Activated effector memory CD4-positive, alpha-beta T cell treated with Interleukin-2 at 50 U/mL for 16 hours (primary cell): ENCODE data around the gene PRDM4.
"Not testable (repeated sequence)": the region's sequence is repeated elsewhere in the genome, so short reads cannot be mapped to it uniquely, and the experiment has no call there.

Source experiments
- DNase-seq: peaks from one replicate; pipeline ENCODE4 v3.0.0-alpha.2; 2020

Gene PRDM4

DNA sequence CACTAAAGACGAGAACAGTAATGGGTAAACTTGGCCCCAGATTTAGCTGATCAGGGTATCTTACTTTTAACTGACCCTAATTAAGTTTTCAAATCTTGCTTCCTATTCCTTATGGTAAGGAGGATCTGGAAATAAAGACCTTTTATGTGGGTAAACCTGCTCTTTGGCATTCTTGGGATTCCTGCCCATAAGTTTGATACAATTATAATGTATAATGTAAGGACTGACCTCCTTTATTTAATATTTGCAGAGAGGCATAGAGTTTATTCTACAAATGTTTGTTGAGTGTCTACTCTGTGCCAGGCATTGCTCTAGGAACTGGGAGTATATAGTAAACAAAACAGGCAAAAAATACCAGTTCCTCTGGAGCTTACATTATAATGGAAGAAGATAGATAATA is 4.4 kb upstream of the PRDM4 start:
- DNase-seq: no peak

DNA sequence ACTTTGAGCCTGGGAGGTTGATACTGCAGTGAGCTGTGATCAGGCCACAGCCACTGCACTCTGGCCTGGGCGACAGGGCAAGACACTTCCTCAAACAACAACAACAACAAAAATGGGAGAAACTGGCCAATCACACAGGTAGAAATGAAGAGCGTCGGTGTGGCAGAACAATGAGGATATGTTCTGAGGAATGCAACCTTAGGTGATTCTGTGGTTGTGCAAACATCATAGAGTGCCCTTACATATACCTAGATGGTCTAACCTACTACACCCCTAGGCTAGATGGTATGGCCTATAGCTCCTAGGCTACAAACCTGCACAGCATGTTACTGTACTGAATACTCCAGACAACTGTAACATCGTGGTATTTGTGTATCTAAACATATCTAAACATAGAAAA is 3.7 kb upstream of the PRDM4 start:
- DNase-seq: no peak

DNA sequence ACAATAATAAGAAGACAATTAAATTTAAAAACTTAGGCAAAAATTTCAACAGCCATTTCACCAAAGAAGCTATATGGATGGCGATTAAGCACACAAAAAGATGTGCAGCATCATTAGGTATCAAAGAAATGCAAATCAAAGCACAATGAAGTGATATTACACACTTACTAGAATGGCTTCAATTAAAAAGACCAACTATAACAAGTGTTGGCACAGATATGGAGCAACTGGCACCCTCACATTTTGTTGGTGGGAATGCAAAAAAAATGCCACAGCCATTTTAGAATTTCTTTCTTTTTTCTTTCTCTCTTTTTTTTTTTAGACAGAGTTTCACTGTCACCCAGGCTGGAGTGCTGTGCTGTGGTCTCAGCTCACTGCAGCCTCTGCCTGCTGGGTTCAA is 1.9 kb upstream of the PRDM4 start:
- no peak for DNase-seq

DNA sequence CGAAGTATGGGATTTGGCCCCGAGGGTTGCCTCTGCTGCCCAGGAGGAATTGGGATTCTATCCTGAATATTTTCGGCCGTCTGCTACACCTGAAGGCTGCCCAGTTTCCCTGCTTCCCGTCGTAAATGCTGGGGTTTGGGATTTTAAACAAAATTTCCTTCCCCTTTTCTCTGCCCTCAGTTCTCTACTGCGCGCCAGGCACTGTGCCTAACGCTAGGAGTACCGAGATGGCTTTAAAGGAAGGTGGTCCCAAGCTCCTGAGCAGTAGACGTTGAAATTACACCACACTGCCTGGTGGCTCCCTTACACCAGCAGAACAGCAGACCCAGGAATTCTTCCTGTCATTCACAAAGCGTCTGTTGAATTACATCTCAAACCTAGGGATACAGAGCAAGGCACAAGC is 566 bp upstream of the PRDM4 start:
- DNase-seq: no peak

DNA sequence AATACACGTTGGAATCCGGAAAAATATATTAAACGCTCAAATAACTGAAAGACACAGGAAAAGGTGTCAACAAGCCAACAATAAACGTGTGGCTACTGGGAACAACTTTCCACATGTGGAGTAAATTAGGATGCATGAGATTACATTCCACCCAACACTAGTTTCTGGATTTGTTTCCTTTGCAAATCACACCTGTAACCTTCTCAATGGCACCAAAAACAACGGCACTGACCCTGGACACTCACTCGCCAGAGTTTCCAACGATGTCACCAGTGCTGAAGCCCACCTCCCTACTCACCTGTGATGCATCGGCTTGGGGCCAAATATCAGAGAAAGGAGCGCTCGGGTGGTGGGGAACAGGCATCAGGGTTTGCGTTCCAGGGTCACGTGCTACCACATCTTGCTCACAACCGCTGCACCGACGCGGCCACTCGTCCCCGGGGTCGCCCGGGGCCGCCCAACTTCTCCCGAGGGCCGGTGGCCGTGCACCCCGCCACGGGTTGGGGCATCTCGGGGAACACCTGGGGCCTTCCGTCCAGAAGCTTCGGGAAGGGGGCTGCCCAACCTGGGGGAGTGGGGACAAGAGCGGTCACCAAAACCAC is 629 bp downstream of the PRDM4 start:
- DNase-seq: peak; percentile 16

DNA sequence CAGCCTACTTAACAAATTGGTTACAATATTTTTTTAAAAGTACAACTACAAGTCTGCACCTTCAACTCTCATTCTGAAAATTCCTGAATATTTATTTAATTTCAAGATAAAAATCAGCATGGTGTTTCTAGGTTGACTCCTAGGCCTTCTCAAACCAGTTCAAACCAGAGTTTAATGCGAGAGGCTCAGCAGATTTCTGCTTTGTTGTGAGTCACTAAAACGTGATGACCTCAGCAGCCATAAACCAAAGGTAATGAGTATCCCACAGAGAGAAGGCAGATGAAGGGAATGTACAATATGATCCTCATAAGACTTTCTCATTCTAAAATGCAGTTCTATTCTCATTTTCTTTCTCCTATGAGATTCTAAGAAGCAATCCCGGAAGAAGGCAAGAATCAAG is 1.5 kb downstream of the PRDM4 start:
- no peak for DNase-seq

DNA sequence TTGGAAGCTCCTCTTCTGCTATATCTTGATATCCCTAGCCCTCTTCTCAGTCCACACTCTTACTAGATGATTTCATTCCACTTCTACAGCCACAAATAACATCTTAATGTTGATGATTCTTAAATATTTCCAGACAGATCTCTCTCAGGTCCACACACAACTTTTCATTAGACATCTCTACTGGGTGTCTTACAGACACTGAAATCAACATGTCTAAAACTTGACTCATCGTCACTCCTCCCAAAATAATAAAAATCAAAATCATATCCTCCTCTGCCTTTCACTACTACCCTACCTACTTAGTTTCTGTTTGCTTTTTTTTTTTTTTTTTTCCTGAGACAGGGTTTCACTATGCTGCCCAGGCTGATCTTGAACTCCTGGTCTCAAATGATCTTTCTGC is 11.9 kb downstream of the PRDM4 start:
- no peak for DNase-seq

DNA sequence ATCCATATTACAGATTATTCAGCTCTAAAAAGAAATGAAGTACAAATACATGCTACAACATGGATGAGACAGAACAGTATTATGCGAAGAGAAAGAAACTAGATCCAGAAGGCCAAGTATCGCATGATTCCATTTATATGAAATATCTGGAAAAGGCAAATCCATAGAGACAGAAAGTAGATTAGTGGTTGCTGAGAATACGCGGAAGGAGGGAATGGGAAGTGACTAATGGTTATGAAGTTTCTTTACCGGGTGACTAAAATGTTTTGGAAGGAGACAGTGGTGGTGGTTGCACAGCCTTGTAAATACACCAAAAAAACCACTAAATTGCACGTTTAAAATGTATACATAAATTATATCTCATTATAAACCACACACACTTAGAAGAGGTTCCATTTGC is 12.5 kb downstream of the PRDM4 start:
- DNase-seq: no peak

DNA sequence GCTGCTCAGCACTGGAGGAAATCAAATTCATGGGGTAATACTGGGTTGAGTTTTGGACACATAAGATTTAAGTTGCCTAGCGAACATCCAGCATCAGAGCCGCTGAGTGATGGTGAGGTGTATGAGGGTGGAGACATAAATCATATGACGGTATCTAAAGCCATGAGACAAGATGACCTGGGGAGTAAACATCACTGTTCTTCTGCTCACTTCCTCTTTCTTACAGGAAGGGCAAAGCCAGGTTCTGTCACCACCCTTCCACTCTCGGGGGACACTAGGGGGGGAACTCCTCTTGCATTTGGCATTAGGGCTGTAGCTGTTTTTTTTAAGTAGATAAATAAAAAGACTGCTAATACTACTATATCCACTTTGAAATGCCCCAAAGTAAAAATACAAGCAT is 24.0 kb downstream of the PRDM4 start:
- no peak for DNase-seq

DNA sequence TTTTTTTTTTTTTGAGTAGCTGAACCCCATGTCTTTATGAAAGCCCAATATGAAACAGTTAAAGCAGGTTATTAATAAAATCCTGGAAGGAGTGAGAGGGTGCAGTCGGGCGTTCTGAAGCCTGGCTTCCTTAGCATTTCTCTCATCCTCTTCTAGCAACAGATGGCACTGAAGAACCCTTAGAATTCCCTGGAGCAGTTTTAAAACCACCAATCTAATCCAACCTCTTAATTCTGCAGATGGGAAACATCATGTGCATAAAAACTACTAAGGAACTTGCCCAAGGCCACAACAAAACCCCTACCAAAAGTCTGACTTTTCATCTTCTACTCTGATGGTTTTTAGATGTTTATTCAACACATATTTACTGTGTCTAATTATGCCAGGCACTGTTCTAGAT is 25.2 kb downstream of the PRDM4 start:
- no peak for DNase-seq

DNA sequence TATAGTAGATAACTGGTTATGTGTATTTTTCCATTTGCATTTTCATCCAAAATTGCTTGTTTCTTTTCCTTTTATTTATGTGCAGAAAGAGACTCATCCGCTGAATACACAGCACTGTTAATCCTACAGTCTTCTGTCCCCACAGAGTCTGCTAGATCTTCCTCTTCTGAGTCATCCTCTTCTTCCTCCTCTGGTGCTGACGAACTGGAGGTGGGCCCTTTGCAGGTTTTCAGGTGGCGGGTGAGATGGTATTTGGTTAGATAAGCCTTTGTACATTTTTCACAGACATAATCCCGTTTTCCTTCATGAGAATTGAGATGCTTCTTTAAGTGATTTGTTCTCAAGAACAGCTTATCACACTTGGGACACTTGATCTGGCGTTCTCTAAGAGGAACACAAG is 26.8 kb downstream of the PRDM4 start:
- no peak for DNase-seq

DNA sequence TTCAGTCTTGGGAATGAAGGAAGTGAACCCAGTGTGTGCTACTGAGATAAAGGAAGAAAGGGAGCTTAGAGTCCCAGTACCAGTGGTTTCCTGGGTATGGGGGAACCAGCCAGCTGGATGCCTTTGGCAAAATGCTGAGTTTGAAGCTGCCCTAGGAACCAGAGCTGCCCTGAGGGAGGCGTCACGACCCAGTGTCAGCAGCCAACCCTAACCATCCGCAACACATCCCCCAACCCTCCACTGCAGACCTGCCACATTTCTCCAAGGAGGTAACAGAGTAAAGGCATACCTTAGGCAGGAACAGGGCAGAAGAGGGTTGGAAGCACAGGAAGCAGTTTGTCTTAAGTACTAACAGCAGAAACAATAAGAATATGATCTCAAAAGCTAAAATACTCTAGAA is 28.6 kb downstream of the PRDM4 start:
- no peak for DNase-seq

DNA sequence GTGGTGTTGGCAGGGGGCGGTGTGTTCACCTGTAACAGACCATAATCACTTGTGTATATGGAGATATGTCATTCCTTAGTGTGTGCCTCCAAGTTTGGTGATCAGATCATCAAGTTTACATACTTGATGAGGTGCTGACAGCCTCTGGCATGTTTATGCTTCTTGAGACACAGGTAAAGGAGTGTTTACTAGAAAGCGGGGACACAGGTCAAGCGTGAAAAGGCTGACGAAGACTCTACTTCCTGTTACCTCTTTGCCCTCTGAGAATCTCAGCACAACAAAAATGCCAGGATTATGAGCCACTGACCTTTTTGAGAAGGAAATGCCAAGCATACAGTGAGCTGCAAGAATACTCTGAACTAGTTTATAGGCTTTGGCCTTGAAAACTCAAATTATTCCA is 29.6 kb downstream of the PRDM4 start:
- no peak for DNase-seq

DNA sequence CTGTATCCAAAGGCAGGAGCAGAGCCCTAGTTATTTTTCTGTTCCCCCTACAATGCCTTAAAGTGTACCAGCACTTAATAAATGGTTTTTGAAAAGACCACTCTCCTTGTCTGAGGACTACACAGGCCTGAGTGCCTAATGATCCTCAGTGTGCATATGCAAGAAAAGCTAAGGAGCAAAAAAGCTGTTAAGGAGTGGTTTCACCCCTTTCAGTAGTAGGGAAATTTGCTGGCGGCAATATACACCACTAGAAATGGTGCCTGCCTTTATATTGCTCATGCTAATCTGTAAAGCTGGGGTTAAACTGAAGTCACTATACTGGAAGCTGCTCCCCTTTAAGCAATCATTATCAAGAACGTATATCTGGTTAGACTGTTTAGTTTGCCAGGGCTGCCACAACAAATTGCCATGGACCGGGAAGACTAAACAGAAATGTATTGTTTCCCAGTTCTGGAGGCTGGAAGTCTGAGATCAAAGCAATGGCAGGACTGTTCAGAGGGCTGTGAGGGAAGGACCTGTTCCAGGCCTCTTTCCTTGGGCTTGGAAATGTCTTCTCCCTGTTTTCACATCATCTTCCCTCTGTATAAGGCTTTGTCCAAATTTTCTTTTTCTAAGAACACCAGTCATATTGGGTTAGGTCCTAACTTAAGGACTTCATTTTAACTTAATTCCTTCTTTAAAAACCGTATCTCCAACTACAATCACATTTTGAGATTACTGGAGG is 30.2 kb downstream of the PRDM4 start:
- DNase-seq: no peak

DNA sequence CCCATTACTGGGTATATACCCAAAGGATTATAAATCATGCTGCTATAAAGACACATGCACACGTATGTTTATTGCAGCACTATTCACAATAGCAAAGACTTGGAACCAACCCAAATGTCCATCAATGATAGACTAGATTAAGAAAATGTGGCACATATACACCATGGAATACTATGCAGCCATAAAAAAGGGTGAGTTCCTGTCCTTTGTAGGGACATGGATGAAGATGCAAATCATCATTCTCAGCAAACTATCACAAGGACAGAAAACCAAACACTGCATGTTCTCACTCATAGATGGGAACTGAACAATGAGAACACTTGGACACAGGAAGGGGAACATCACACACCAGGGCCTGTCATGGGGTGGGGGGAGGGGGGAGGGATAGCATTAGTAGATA is 33.2 kb downstream of the PRDM4 start:
- DNase-seq: not testable (repeated sequence)

DNA sequence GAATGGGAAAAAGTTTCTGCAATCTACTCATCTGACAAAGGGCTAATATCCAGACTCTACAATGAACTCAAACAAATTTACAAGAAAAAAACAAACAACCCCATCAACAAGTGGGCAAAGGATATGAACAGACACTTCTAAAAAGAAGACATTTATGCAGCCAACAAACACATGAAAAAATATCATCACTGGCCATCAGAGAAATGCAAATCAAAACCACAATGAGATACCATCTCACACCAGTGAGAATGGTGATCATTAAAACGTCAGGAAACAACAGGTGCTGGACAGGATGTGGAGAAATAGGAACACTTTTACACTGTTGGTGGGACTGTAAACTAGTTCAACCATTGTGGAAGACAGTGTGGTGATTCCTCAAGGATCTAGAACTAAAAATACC is 33.6 kb downstream of the PRDM4 start:
- not testable (repeated sequence) for DNase-seq

DNA sequence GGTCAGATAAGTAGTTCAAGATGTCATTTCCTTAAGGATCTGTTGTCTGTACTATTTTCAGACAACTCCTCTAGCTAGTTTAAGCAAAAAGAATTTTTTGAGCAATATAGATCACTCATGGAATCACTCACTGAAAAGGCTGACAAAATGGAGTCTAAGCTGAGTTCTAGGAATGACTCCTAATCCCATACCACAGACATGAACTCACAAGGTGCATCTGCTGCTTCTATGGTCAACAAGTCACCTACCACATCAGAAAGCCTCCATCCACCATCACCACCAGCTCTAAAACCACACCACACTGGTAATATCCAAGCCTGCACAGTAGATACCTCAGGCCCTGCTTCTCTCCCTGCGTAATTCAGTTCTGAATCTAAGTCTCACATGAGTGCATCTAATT is 42.3 kb downstream of the PRDM4 start:
- DNase-seq: no peak

DNA sequence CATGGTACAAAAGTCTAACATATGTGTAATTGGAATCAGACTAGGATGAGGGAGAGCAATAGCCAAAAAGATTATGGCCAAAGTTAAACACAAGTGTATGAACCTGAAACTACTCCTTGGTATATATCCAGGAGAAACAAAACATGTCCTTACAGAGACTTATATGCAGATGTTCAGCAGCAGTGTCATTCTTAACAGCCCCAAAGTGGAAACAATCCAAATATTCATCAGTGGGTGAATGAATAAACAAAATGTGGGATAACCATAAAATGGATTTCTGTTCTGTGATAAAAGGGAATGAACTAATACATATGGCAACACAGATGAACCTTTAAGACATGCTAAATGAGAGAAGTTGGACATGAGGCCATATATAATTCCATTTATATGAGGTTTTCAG is 45.2 kb downstream of the PRDM4 start:
- no peak for DNase-seq

DNA sequence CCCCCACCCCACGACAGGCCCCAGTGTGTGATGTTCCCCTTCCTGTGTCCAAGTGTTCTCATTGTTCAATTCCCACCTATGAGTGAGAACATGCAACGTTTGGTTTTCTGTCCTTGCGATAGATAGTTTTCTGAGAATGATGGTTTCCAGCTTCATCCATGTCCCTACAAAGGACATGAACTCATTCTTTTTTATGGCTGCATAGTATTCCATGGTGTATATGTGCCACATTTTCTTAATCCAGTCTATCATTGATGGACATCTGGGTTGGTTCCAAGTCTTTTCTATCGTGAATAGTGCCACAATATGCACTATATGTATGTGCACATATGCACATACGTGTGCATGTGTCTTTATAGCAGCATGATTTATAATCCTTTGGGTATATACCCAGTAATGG is 55.4 kb downstream of the PRDM4 start:
- DNase-seq: not testable (repeated sequence)

DNA sequence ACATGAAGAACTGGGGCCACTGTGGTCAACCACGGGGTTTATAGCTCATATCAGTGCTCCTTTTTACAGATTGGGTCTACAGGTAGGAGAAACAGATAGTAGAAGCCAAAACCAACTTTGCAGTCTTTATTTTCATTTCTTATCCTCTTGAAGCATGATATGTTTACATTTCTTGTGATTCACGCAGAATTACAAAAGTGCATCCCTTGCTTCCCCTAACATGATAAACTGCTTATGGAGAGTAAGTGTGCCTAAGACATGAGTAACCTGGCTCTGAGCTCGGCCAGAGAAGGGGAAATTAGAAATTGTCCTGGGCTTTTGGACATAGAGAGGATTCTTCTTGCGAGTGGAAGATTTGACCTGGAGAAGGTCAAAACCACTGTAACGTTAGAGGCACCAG is 56.9 kb downstream of the PRDM4 start:
- DNase-seq: no peak

DNA sequence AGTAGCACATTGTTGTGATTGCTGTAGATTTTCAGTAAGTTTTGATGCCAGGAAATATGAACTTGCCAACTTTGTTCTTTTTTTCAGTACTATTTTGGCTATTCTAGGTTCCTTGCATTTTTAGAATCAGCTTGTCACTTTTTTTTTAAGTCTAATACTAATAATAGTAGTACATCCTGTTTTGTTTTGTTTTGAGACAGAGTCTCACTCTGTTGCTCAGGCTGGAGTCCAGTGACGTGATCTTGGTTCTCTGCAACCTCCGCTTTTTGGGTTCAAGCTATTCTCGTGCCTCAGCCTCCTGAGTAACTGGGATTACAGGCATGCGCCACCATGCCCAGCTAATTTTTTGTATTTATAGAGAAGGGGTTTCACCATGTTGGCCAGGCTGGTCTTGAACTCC is 58.8 kb downstream of the PRDM4 start:
- DNase-seq: no peak

DNA sequence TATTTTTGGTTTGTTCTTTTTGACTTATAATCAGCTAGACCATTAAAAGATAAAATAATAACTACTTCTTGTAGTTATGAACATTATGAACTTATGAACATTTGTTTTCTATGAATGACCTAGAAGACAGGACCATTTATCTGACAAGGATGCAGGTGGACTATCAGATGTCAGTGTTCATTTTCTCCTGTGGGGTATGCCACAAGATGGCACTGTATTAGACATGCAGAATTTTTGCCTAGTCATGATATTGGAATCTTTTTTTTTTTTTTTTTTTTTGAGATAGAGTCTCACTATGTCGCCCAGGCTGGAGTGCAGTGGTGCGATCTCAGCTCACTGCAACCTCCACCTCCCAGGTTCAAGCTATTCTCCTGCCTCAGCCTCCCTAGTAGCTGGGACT is 65.2 kb downstream of the PRDM4 start:
- DNase-seq: not testable (repeated sequence)

DNA sequence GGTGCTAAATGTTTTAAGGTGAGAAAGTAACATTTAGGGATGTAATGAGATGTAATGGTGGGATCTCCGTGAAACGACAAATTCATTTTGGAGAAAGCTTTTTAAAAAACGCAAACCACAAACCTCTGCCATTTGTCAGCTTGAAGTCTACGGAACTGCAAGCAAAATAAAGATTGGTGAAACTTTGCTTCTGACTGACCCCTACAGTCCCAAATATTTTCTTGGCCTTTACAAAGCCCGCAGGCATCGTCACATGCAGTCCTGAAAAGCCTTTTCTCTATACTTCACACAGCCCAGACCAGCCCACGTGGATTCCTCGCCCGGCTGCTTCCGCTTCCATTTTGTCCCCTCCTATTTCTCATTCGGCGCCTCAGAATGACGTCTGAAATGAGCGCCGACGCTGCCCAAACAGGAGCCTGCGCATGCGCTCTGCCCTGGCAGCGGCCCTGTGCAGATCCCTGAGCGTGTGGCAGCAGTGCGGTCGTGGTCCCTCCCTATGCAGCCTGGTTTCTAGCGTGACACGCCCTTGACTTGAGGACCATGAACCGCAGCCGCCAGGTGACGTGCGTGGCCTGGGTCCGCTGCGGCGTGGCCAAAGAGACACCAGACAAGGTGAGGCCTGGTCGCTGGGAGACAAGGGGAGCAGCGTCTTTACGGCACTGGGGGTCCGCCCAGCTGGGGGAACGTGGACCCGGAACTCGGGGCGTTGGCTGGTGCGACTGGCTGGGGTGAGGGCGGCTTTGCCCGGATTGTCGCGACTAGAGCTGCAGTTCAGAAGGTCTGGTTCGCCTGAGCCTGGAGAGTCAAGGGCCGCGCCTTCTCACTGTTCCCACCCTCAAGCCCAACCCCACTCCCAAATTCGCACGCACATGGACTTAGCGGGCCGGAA is 75.3 kb downstream of the PRDM4 start, which contains the start of gene PWP1:
PWP1 (plus strand) TSS at position 440 of the 889 bp plus-strand sequence; CDS start at position 541, 101 bp downstream.
- DNase-seq: peak; percentile 91

DNA sequence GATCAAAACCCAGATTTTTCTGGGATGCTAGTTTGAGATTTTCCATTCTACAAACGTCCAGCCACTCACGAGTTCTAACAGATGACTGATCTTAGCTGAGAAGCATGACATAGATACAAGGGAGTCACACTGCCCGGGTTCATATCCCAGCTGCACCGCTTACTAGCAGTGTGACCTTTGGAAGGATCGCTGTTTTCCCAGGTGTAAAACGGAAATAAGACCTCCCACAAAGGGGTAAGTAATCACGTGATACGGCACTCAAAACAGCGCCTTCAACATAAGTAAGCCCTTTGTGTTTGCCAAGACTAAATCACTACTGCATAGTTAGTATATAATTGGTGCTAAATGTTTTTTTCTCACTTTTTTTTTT is 76.0 kb downstream of the PRDM4 start:
- no peak for DNase-seq
